Jurkat, Clone E6-1 (cell line): ENCODE measurements around the gene ECM1.
A peak's percentile ranks its signal among the peaks of the same experiment; 100 is the strongest.

Source experiments
- DNase-seq: peaks from one replicate; pipeline ENCODE4 v3.0.0-alpha.2; 2011; ENCODE audit warnings: low read depth, low spot score
- H3K4me3 ChIP-seq: 2 replicates; pipeline ENCODE4 v1.5.1; 2011; ENCODE audit warnings: mild to moderate bottlenecking, low read length, control low read depth, moderate library complexity

ECM1 gene

DNA sequence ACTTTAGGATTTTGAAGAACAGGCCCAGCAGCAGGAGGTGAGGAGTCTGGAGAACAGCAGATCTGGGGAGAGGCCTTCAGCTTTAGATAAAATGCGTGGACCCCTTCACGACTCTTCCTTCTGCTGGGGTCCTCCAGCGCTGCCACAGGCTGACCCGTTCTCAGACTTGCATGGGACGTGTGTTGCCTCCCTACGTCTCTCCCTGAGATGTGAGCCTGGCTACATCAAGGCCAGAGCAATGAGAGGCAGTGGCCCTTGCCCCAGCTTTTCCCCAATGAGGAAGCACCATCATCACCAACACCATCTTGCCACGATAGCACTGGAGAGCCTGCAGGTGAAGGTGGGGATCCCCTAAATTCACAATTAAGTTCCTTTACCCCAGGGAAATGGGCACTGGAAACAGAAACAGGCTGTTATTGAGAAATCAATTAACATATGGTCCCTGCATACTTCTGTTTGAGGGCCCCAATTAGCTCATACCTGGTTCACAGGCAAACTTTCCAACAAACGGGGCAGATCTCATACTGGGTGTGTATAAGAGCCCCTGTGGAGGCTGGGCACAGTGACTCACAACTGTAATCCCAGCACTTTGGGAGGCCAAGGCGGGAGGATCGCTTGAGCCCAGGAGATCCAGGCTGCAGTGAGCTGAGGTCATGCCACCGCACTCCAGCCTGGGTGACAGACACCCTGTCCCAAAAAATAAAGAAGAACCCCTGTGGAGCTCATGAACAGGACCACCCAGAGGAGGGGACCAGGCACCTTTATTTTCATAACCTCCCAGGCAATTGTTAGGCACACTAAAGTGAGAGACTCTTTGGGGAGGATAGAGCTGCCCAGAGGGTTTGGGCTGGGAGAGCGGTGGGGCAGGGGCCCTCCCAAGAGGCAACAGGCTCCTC lies 29.2 kb downstream of the ECM1 start:
- no peak overlapping the region for H3K4me3 ChIP-seq
- no peak for DNase-seq

DNA sequence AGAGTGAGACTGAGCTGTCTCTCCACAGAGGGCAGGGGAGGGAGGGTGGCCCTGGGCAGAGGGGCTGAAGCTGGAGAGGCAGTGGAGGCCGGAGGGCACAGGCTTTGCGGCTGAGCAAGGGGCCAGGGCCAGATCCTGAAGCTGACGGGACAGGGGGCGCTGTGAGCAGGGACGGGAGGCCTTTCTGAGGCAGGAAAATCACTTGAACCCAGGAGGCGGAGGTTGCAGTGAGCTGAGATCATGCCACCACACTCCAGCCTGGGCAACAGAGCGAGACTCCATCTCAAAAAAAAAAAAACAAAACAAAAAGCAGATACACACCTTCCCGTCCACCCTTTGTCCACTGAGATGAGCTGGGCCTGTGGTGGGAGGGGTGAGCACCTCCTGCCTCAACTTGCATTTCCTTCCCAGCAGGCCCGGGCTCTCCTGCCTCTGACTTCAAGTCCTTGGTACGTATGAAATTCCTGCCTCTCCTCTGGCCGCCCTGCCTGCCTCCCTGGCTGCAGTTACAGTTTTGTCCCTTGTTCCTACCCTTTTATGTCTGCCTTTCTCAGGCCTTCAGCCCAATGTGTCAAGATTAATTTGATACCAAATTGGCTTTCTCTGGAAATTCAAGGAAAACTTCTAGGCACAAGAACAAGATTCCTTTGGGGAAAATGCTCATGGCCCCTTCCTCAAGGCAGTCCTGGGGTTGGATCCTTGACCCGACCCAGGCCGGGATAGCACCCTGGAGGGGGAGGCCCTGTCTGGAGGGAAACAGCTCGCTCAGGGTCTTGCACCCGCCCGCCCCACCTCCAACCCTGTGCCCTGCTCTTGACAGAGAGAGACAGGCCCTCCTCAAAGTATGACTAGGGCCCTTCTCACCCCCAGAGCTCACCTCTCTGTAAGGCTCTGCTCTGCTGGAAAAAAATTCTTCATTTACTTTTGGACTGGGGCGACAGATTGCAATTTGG lies 30.1 kb downstream of the ECM1 start:
- no peak for DNase-seq
- no peak overlapping the region for H3K4me3 ChIP-seq

DNA sequence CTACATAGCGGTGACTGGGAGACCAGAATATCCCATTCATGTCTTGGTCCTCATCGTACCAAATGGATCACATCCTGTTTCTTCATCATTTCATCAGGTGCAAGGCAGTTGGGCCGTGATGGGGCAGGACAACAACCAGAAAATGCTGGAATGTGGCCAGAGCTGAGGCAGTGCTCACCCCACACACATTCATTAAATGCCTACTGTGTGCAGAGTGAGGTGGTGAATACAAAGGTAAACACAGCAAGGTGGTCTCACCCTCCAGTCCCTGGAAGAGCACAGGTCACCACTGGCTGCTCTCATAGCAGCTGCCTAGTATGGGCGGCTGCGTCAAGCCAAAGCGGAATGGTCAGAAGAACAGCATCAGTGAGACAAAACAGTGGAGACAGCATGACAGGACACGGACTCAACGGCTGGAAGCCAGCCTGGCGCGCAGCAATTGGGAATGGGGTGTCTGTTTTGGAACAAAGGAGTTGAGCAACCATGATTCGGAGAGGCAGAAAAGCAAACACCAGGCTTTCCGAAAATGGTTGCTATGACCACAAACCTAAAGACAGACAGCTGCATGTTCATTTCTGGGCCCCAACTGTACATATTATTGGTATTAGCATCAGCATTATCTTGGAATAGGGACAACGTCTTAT lies 35.7 kb downstream of the ECM1 start:
- H3K4me3 ChIP-seq = no peak overlapping the region
- no peak for DNase-seq

DNA sequence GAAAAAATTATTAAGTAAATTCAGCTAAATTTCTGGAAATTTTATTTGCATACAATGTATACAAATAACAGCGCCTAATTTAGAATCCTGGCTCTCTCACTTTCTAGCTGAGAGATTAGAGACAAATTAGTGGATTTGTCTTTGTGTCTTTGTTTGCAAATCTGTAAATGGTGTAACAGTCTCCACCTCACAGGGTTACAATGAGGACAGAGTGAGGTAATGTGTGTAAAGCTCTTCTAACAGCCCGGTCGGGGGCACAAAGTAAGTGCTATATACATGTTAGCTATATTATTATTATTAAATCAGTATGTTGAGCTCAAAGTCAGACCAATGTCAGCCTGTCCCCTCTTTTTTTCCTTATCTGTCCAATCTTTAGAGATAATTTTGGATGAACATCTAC lies 36.3 kb downstream of the ECM1 start:
- H3K4me3 ChIP-seq = no peak overlapping the region
- no peak for DNase-seq

DNA sequence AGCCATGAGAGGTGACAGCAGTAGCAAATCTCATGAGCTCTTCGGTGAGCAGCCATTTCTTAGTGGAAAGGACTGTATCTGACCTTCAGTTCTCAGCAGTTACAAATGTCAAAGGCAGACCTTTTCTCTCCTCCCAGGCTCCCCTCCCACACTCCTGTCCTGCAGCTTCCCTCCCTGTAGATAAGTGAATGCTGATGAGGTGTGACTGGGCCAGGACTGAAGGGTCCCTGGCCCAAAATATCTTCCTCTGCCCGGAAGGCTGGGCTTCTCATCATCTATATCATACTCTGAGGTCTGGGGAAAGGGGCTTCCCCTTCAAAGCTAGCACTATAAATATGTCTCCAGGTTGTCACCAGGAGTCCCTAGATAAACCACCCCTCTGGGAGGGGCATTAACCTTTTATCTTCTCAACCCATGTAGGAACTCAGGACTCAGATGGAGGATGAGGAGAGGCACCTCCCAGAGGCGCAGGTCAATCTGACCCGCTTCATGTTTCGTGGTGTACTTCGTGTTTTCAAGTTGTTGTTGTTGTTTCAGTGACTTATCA lies 37.6 kb downstream of the ECM1 start:
- no peak for DNase-seq
- no peak overlapping the region for H3K4me3 ChIP-seq

DNA sequence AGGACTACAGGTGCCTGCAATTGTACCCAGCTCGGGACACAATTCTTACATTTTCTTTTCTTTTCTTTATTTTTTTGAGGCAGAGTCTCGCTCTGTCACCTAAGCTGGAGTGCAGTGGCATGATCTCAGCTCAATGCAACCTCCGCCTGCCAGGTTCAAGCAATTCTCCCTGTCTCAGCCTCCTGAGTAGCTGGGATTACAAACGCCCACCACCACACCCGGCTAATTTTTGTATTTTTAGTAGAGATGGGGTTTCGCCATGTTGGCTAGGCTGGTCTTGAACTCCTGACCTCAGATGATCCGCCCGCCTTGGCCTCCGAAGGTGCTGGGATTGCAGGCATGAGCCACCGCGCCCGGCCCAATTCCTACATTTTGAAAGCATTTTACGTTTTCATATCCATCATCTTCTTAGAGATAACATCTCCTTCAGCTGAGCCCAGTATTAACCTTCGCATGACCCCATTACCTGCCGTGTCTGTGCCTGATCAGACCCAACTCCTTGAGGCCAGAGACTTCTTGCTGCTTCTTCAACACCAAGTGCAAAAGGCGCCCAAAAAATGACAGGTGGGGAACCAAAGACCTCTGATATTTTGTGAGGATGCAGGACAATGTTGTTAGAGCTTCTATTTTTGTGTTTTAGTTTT lies 38.5 kb downstream of the ECM1 start:
- H3K4me3 ChIP-seq = no peak overlapping the region
- DNase-seq = no peak

DNA sequence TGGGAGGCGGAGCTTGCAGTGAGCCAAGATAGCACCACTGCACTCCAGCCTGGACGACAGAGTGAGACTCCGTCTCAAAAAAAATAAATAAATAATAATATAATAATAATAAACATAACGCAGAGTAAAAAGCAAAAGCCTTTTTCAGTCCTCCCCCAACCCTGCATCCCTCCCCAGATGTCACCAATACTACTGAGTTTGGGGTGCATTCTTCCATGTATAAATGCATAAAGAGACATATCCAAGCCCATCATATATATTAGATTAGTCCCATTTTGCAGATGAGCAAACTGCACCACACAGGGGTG lies 40.4 kb downstream of the ECM1 start:
- DNase-seq = no peak
- H3K4me3 ChIP-seq = peak overlapping the region; percentile 38

DNA sequence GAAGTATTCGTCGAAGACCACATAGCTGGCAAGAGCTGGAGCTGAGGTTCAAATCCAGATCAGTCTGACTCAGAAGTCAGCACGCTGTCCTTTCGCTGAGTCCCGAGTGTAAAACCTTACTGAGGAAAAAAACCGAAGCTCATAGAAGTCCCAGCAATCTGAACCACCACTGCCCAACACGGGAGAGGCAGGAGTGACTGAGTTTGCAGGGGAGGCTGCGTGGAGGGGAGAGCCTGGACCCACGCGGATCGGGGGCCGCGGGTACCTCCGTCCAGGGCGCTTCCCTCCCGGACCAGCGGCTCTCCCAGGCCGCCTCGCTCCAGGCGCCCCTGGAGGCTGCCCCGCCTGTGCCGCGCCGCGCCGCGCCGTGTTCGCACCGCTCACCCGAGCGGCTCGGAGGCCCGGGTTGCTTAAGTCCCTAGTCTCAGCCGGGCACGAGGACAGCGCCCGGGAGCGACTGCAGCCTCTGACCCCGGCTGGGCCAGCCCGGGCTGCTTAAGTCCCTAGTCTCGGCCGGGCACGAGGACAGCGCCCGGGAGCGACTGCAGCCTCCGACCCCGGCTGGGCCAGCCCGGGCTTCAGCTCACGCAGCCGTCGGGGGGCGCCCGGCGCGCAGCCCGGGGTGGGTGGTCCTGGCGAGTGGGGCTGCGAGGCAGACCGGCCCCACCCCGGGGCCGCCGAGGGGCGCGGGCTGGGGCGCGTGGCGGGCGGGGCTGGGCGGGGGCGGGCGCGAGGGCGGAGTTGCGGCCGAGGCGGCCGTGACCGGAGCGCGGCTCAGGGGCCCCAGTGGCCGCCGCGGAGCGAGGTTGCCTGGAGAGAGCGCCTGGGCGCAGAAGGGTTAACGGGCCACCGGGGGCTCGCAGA lies 41.0 kb downstream of the ECM1 start, which contains the start of gene ADAMTSL4:
ADAMTSL4 (plus strand) TSS at position 777 of the 864 bp plus-strand sequence. CDS start 2,881 bp downstream, outside the sequence.
- peak within 1 kb of the TSS; percentile 38 for H3K4me3 ChIP-seq
- no peak for DNase-seq

DNA sequence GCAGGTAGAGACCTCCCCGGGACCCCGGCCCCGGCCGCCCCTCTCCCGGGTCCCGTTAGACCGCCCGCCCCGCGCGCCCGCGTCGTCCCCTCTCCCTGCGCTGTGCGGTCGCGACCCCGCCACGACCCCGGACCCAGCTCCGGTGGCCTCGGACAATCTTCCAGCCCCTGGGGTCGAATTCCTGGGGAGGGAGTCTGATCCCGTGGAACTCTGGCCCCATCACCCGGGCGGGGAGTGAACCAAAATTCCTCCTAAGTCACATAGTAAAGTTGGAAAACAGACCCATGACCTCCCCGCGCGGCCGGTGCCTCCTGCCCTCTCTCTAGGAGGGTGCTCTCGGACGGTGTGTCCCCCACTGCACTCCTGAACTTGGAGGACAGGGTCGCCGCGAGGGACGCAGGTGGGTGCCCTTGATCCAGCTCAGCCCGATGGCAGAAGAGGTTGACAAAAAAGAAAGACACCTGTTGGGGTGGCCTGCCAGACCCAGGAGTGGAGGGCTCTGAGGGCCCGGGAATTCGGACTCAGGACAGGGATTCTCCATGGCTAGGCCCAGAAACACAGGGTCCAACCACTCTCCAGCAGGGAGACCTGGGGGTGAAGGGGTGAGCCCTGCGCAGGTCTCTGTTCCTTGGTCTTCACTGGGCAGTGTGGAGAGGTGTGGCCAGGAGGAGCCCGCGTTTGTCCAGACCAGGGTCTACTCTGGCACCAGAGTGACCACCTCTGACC lies 41.8 kb downstream of the ECM1 start:
- H3K4me3 ChIP-seq = no peak overlapping the region
- no peak for DNase-seq

DNA sequence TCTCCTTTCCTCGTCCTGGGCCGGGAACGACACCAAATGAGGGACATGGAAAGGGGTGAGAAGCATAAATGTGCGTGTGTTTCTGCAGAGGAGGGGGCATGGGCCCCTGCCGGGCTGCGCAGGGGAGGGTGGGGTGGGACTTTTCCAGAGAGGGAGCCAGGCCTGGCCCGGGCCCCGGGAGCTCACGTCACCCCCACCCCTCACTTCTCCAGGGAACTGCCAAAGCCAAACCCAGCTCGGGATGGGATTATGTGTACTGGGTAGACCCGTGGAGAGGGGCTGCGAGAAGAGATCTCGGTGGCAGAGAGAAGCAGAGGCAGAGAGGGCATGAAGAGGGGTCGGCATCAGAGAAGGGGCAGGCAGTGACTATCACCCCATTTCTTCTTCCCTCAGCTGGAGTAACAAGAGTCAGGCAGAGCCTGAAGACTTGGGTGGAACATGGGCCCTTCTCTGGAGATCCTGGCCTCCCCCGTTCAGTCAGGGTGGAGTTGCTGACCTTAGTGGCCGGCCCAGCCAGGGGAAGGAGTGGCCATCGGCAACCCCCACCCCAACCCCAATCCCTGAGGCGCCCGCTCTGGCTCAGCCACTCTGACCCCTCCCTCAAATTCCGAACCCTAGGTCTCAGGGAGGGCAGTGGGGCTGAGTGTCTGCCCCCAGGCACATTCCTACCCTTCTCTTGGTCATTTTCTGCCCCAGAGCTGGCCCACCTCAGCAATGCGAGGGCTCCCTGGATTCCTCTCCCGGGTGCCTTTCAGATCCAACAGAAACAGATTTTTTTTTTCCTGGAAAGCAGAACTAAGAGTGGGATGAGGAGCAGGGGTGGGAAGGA lies 42.5 kb downstream of the ECM1 start:
- no peak for DNase-seq
- H3K4me3 ChIP-seq = no peak overlapping the region

DNA sequence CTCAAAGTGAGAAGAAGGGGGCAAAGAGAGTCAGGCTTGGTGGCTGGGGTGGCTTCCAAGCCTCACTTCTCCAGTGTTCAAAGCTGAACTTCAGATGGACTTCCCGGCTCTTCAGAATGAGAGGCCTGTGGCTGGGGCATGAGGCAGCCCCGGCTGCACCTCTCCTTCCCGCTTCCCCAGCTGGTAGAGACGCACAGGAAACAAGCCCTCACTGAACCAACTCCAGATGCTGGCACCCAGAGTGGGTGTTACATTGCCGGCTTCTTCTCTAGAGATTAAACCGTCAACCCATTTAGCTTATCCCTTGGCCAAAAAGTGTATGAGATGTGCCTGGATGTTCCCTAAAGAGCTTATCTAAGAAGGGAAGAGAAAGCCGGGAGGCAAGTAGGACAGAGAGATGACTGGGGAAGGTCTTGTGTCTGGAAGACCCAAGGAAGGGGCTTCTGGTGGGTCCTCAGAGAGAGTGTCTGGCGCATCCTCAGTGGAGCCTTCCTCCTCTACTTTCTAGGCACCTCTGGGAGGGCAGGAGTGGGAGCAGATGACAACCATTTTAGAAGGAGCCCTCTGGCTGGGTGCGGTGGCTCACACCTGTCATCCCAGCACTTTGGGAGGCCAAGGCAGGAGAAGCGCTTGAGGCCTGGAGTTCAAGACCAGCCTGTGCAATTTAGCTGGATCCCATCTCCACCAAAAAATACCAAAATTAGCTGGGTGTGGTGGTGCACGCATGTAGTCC lies 43.3 kb downstream of the ECM1 start:
- no peak overlapping the region for H3K4me3 ChIP-seq
- no peak for DNase-seq

DNA sequence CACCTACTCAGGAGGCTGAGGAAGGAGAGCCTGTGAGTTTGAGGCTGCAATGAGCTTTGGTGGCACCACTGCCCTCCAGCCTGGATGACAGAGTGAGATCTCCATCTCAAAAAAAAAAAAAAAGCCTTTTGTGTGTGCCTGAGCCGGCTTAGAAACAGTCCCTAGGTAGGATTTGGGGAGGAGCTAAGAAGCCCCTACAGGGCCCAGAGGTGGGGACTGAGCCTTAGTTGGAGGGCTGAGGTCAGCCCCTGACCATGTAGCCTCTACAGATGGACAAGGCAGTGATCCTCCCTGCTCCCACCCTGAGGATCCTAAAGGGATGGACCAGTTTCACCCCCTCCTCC lies 43.8 kb downstream of the ECM1 start:
- DNase-seq = no peak
- no peak overlapping the region for H3K4me3 ChIP-seq

DNA sequence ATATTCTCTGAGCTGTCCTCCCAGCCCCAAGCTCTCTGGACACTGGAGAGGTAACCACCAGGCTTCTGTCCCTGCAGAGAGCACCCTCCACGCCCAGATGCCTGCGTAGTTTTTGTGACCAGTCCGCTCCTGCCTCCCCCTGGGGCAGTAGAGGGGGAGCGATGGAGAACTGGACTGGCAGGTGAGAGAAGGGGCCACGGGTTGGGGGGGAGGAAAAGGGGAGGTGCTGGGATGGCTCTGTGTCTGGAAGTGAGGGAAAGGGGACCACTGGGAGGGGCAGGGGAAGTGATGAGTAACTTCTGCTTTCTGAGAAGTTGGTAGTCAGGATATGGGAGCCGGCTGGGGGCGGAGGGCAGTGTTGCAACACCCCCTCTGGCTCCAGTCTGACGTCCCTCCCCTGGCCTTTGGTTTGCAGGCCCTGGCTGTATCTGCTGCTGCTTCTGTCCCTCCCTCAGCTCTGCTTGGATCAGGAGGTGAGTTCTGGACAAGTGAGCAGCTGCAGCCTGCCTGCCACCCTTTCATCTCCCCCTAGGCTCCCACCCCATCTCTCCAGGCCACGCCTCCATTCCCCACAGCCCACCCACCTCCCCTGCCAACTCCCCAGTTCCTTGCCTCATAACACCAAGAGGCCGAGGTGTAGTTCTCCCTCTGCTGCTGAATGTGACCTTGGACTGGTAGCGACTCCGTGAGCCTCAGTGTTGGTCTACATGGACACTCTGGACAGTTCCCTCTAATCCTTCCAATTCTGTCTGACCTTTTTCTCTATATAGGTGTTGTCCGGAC lies 44.4 kb downstream of the ECM1 start:
- no peak for DNase-seq
- no peak overlapping the region for H3K4me3 ChIP-seq

DNA sequence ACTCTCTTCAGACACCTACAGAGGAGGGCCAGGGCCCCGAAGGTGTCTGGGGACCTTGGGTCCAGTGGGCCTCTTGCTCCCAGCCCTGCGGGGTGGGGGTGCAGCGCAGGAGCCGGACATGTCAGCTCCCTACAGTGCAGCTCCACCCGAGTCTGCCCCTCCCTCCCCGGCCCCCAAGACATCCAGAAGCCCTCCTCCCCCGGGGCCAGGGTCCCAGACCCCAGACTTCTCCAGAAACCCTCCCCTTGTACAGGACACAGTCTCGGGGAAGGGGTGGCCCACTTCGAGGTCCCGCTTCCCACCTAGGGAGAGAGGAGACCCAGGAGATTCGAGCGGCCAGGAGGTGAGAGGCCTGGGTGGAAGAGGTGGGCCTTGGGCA lies 45.0 kb downstream of the ECM1 start:
- H3K4me3 ChIP-seq = no peak overlapping the region

DNA sequence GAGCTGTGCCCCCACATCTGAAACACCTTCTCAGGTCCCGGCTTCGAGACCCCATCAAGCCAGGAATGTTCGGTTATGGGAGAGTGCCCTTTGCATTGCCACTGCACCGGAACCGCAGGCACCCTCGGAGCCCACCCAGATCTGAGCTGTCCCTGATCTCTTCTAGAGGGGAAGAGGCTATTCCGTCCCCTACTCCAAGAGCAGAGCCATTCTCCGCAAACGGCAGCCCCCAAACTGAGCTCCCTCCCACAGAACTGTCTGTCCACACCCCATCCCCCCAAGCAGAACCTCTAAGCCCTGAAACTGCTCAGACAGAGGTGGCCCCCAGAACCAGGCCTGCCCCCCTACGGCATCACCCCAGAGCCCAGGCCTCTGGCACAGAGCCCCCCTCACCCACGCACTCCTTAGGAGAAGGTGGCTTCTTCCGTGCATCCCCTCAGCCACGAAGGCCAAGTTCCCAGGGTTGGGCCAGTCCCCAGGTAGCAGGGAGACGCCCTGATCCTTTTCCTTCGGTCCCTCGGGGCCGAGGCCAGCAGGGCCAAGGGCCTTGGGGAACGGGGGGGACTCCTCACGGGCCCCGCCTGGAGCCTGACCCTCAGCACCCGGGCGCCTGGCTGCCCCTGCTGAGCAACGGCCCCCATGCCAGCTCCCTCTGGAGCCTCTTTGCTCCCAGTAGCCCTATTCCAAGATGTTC lies 45.6 kb downstream of the ECM1 start:
- no peak overlapping the region for H3K4me3 ChIP-seq
- DNase-seq = no peak

More for the DNA sequence above, 45.0 kb downstream of the ECM1 start:
- DNase-seq = no peak
